Measurements from ENCODE around the gene CDK15.
A peak's percentile ranks its signal among the peaks of the same experiment; 100 is the strongest.

CDK15 gene

GRCh38 chr2:201854841-201855240 lies 48.5 kb downstream of the CDK15 start:
- peak; percentile 33 for FAIRE-seq

GRCh38 chr2:201855356-201855755 lies 49.0 kb downstream of the CDK15 start:
- FAIRE-seq (no peak), DNase-seq (ENCODE audit: insufficient read length, low spot score) (no peak)
- no peak for TF ChIP-seq POLR2A (IDR thresholded peaks at IDR 0.05; ENCODE audit: low read depth, low read length)

More at GRCh38 chr2:201854841-201855240, 48.5 kb downstream of the CDK15 start:
- no peak for TF ChIP-seq POLR2A (IDR thresholded peaks at IDR 0.05; ENCODE audit: low read depth, low read length)
- DNase-seq (ENCODE audit: insufficient read length, low spot score), result no peak

GRCh38 chr2:201857326-201857725 lies 51.0 kb downstream of the CDK15 start:
- no peak for TF ChIP-seq POLR2A (IDR thresholded peaks at IDR 0.05; ENCODE audit: low read depth, low read length)
- no peak for FAIRE-seq
- DNase-seq (ENCODE audit: insufficient read length, low spot score), result no peak

- no peak for TF ChIP-seq POLR2A (IDR thresholded peaks at IDR 0.05; ENCODE audit: low read depth, low read length)
- FAIRE-seq (peak; percentile 27), DNase-seq (ENCODE audit: insufficient read length, low spot score) (peak; percentile 19)
These were observed 52.2 kb downstream of the CDK15 start for GRCh38 chr2:201858281-201859184.

GRCh38 chr2:201859949-201860348 lies 53.6 kb downstream of the CDK15 start:
- no peak for TF ChIP-seq POLR2A (IDR thresholded peaks at IDR 0.05; ENCODE audit: low read depth, low read length)
- FAIRE-seq, result no peak
- no peak for DNase-seq (ENCODE audit: insufficient read length, low spot score)

- DNase-seq (ENCODE audit: insufficient read length, low spot score), result peak; percentile 35
- TF ChIP-seq POLR2A (IDR thresholded peaks at IDR 0.05; ENCODE audit: low read depth, low read length), result no peak
- FAIRE-seq, result peak; percentile 98
These were observed 54.3 kb downstream of the CDK15 start for GRCh38 chr2:201860636-201861066.

GRCh38 chr2:201862843-201863242 lies 56.5 kb downstream of the CDK15 start:
- no peak for TF ChIP-seq POLR2A (IDR thresholded peaks at IDR 0.05; ENCODE audit: low read depth, low read length)
- no peak for DNase-seq (ENCODE audit: insufficient read length, low spot score)
- FAIRE-seq, result no peak

- no peak for FAIRE-seq
- no peak for TF ChIP-seq POLR2A (IDR thresholded peaks at IDR 0.05; ENCODE audit: low read depth, low read length)
- DNase-seq (ENCODE audit: insufficient read length, low spot score), result no peak
These were observed 60.5 kb downstream of the CDK15 start for GRCh38 chr2:201866643-201867473.

GRCh38 chr2:201871471-201871870 lies 65.1 kb downstream of the CDK15 start:
- DNase-seq (ENCODE audit: insufficient read length, low spot score) (no peak), FAIRE-seq (no peak)
- TF ChIP-seq POLR2A (IDR thresholded peaks at IDR 0.05; ENCODE audit: low read depth, low read length), result no peak

- DNase-seq (ENCODE audit: insufficient read length, low spot score), result no peak
- no peak for FAIRE-seq
- no peak for TF ChIP-seq POLR2A (IDR thresholded peaks at IDR 0.05; ENCODE audit: low read depth, low read length)
These were observed 66.3 kb downstream of the CDK15 start for GRCh38 chr2:201872591-201872990.

GRCh38 chr2:201879996-201880395 lies 73.7 kb downstream of the CDK15 start:
- TF ChIP-seq POLR2A (IDR thresholded peaks at IDR 0.05; ENCODE audit: low read depth, low read length), result no peak
- no peak for FAIRE-seq
- no peak for DNase-seq (ENCODE audit: insufficient read length, low spot score)

GRCh38 chr2:201880579-201880978 lies 74.2 kb downstream of the CDK15 start:
- DNase-seq (ENCODE audit: insufficient read length, low spot score) (no peak), FAIRE-seq (no peak)
- no peak for TF ChIP-seq POLR2A (IDR thresholded peaks at IDR 0.05; ENCODE audit: low read depth, low read length)

- no peak for TF ChIP-seq POLR2A (IDR thresholded peaks at IDR 0.05; ENCODE audit: low read depth, low read length)
- FAIRE-seq, result no peak
- no peak for DNase-seq (ENCODE audit: insufficient read length, low spot score)
These were observed 74.8 kb downstream of the CDK15 start for GRCh38 chr2:201880993-201881611.

- DNase-seq (ENCODE audit: insufficient read length, low spot score), result no peak
- FAIRE-seq, result no peak
- no peak for TF ChIP-seq POLR2A (IDR thresholded peaks at IDR 0.05; ENCODE audit: low read depth, low read length)
These were observed 75.4 kb downstream of the CDK15 start for GRCh38 chr2:201881741-201882140.

All from H54 (cell line).